PC-9 (cell line): ENCODE measurements around the gene RBMX.

Experiments
- EZH2 ChIP-seq: fragments of 200-600 bp; sonication (generic); IDR thresholded peaks from 2 replicates; pipeline ENCODE4 v1.8.0; 2017; ENCODE audit warnings: antibody characterized with exemption, low read depth
- TF ChIP-seq, protein P1 (sequence below): fragments of 200-600 bp; sonication (generic); conservative IDR thresholded peaks from 2 replicates; pipeline ENCODE4 v1.6.1; 2017; ENCODE audit warnings: mixed run types, antibody characterized with exemption, mild to moderate bottlenecking, moderate library complexity

DNA sequence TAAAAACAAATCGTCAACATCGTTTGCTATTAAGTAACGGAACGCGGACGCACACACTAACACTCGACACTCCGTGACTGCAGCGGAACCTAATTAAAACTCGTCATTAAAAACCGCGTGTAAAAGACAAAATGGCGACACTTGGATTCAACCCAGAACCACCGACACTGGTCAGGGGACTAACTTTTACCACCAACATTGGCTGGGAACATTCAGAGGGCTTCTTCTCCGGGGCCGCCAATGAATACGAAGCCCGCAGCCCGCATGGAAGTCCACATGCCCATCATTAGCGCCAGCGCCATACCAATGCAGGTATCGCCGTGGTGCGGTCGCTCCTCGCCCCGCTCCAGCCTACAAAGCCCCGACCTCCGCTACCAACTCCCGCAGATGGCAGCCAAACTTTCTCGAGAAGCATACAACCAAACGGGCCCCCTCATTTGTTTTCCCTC, 498 bp downstream of the RBMX start:
- TF ChIP-seq, protein P1, sequence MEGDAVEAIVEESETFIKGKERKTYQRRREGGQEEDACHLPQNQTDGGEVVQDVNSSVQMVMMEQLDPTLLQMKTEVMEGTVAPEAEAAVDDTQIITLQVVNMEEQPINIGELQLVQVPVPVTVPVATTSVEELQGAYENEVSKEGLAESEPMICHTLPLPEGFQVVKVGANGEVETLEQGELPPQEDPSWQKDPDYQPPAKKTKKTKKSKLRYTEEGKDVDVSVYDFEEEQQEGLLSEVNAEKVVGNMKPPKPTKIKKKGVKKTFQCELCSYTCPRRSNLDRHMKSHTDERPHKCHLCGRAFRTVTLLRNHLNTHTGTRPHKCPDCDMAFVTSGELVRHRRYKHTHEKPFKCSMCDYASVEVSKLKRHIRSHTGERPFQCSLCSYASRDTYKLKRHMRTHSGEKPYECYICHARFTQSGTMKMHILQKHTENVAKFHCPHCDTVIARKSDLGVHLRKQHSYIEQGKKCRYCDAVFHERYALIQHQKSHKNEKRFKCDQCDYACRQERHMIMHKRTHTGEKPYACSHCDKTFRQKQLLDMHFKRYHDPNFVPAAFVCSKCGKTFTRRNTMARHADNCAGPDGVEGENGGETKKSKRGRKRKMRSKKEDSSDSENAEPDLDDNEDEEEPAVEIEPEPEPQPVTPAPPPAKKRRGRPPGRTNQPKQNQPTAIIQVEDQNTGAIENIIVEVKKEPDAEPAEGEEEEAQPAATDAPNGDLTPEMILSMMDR = no peak
- no peak for TF ChIP-seq EZH2
